HL-60 (cell line): Measurements from ENCODE around the gene TEX35.

Source experiments
- CTCF ChIP-seq: IDR thresholded peaks from one replicate; pipeline ENCODE4 v1.5.1; 2011; ENCODE audit warnings: low read length, control low read depth, inconsistent platforms; ENCODE audit not compliant: insufficient read depth
- GABPA ChIP-seq: IDR thresholded peaks from 2 replicates; pipeline ENCODE4 v1.6.1; 2012; ENCODE audit warnings: low read depth

GRCh38 chr1:178543290-178543607, 30.3 kb downstream of the TEX35 start:
- TF ChIP-seq GABPA (no peak), CTCF (no peak)
